GM21825 (cell line): ENCODE measurements around the gene STK25.
"Not testable (repeated sequence)": the region's sequence is repeated elsewhere in the genome, so short reads cannot be mapped to it uniquely, and the experiment has no call there.

Source experiments
- ATAC-seq: cut with Tn5 transposase; IDR thresholded peaks from one replicate; pipeline ENCODE4 v1.9.1; 2021; ENCODE audit warnings: mild to moderate bottlenecking, moderate library complexity; ENCODE audit not compliant: unreplicated experiment

The STK25 gene

GRCh38 chr2:241540401-241540770, 32.0 kb upstream of the STK25 start:
- no peak for ATAC-seq

- ATAC-seq, result no peak
Measured at GRCh38 chr2:241539616-241540374, 31.4 kb upstream of the STK25 start.

- ATAC-seq, result no peak
Measured at GRCh38 chr2:241538838-241539615, 30.6 kb upstream of the STK25 start.

GRCh38 chr2:241535871-241536655, 27.7 kb upstream of the STK25 start:
- no peak for ATAC-seq

GRCh38 chr2:241534701-241535375, 26.5 kb upstream of the STK25 start:
- ATAC-seq, result no peak

GRCh38 chr2:241534293-241534692, 25.9 kb upstream of the STK25 start:
- ATAC-seq, result no peak

GRCh38 chr2:241532733-241533601, 24.6 kb upstream of the STK25 start:
- no peak for ATAC-seq

GRCh38 chr2:241532168-241532567, 23.8 kb upstream of the STK25 start:
- ATAC-seq, result no peak

GRCh38 chr2:241531161-241531722, 22.9 kb upstream of the STK25 start:
- no peak for ATAC-seq

GRCh38 chr2:241530571-241530970, 22.2 kb upstream of the STK25 start:
- ATAC-seq, result no peak

- not testable (repeated sequence) for ATAC-seq
Measured at GRCh38 chr2:241525818-241526780, 17.7 kb upstream of the STK25 start.

GRCh38 chr2:241522477-241522876, 14.1 kb upstream of the STK25 start:
- ATAC-seq, result no peak

- ATAC-seq, result no peak
Measured at GRCh38 chr2:241519669-241520068, 11.3 kb upstream of the STK25 start.

GRCh38 chr2:241517297-241517696, 8.9 kb upstream of the STK25 start:
- no peak for ATAC-seq

GRCh38 chr2:241516520-241516965, 8.2 kb upstream of the STK25 start:
- ATAC-seq, result no peak

GRCh38 chr2:241514986-241515737, 6.8 kb upstream of the STK25 start:
- no peak for ATAC-seq

- ATAC-seq, result no peak
Measured at GRCh38 chr2:241514553-241514952, 6.2 kb upstream of the STK25 start.
